Measurements from ENCODE around the gene DLGAP4. TPM values are rescaled to one million over a fixed set of nuclear protein-coding genes. Genes with fewer than 3 reads are reported as not detected.

DLGAP4 gene
- total RNA-seq, 1 donor from 2014 or later = 46.3 TPM

DNA sequence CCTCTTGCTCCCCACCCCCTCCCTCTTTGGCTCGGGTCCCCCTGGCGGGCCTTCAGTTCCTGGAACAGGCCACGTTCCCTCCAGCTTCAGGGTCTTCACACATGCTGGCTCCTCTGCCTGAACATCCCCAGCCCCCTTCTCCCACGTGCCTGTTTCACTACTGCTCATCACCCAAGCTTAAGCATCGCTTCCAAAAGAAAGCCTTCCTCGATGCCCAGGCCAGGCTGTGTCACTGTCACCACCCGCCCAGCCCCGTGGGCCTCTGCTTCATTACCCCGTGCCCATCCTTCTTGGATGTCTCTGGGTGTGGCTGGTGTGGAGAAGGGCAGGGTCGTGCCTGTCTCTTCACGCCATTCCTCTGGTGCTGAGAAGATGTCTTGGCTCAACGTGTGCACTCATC is 2.8 kb downstream of the DLGAP4 start:
- intact Hi-C loops (cut with micrococcal nuclease) = no loop called here

- intact Hi-C loops (cut with micrococcal nuclease) = no loop called here
Observed at GRCh38 chr20:36309643-36310042, 3.5 kb downstream of the DLGAP4 start.

- intact Hi-C loops (cut with micrococcal nuclease) = no loop called here
Observed at GRCh38 chr20:36310215-36310981, 4.3 kb downstream of the DLGAP4 start.

- intact Hi-C loops (cut with micrococcal nuclease) = no loop called here
Observed at GRCh38 chr20:36311141-36311853, 5.2 kb downstream of the DLGAP4 start.

- intact Hi-C loops (cut with micrococcal nuclease) = no loop called here
Observed at GRCh38 chr20:36311854-36312723, 6.0 kb downstream of the DLGAP4 start.

GRCh38 chr20:36312724-36313441 is 6.7 kb downstream of the DLGAP4 start:
- intact Hi-C loops (cut with micrococcal nuclease) = no loop called here

DNA sequence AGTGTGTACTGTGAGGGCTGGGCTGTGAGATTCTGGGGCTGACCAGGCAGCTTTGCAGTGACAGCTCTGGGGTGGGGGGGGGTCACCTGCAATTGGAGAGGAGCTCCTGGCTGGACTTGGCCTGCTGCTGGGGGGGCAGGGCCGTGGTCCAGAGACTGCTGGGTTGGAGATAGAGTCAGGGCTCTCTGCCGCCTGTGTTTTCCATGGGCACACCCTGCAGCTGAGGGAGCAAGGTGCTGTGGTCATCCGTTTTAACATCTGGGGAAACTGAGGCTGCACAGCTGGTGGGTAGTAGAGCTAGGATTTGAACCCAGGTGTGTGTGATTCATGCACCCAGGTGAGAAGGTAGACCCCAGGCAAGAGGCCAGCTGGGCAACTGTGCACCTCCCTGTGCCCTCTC is 7.3 kb downstream of the DLGAP4 start:
- intact Hi-C loops (cut with micrococcal nuclease) = no loop called here

DNA sequence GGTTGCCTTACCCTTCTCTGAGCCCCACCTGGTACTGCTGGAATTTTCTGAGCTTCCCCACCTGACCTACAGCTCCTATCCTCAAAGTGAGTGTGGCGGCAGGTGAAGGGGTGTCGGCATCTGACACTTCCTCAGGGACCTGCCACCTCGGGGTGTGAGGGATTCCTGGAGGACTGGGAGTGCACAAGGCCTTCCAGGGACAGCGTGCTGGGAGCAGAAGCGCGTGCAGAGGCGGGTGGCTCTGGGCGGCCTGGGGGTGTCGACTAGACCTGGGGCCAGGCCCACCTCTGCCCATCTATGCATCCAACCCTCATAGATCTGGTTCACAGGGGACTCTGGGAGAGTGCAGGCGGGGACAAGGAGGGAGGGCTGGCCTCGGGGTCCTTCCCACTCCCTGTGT is 7.8 kb downstream of the DLGAP4 start:
- intact Hi-C loops (cut with micrococcal nuclease) = no loop called here

- intact Hi-C loops (cut with micrococcal nuclease) = no loop called here
Observed at GRCh38 chr20:36314734-36315544, 8.8 kb downstream of the DLGAP4 start.

DNA sequence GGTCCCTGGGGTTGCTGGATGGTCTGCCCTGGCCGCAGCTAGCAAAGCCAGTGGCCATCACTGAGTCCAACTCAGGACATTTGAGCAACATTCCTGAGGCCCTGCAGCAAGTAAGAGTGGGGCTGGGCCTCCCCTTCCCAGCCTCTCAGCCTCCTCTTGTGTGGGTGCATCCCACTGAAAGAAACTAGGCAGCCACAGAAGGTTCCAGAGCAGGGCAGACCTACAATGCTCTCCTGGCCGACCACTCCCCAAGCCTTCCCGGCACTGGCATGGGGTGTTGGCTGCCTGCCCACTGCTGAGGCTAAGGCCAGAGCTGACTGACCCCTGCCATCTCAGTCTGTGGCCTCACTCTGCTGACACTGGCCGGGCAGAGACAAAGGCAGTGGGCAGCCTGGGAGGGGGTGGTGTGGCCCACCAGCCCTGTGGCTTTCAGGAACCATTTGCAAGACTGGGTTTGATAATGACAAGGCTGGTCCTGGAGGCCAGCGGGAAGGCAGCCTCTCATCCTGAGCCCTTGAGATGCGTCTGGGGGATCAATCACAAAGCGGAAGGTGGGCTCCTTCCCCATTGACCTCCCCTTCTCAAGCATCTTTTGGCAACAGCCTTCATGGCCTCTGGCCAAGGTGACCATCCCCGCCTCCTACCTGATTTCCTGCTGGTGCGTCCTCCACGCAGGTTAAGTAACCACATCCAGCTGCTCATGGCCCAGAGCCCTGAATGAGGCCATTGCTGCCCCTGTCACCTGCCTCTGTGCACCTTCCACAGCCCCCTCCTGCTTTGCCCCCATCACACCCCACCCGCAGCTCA is 9.6 kb downstream of the DLGAP4 start:
- intact Hi-C loops (cut with micrococcal nuclease) = no loop called here

DNA sequence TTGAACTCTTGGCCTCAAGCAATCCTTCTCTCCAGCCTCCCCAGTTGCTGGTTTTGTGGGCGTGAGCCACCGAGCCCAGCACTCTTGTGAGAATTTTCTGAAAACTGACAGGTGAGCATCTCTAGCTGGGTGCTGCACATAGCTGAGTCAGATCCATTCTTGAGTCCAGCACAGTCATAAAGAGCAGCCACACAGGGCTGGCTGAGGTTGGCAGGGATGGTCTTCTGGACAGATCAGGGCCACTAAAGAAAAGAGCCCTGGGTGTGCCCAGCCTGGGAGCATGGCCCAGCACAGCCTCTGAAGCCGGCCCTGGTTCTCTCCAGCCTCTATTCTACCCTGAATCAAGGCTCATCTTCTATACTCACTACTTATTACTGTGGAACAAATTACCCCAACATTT is 11.5 kb downstream of the DLGAP4 start:
- intact Hi-C loops (cut with micrococcal nuclease) = no loop called here

DNA sequence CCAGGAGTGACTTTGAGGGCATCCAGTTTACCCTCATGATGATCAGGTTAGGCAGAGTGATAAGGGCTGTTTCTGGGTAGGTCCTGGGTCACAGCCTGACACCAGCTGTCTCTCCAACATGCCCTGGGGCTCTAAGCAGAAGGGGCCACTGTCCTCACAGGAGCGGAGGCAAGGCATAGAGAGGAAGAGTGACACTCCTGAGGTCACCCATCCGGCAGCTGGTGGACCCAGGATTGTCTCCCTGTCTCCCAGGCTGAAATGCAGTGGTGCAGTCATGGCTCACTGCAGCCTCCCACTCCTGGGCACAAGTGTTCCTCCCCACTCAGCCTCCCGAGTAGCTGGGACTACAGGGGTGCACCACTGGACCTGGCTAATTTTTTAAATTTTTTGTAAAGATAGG is 12.0 kb downstream of the DLGAP4 start:
- intact Hi-C loops (cut with micrococcal nuclease) = no loop called here

- intact Hi-C loops (cut with micrococcal nuclease) = no loop called here
Observed at GRCh38 chr20:36319356-36320260, 13.5 kb downstream of the DLGAP4 start.

- intact Hi-C loops (cut with micrococcal nuclease) = no loop called here
Observed at GRCh38 chr20:36320261-36320897, 14.2 kb downstream of the DLGAP4 start.

- intact Hi-C loops (cut with micrococcal nuclease) = no loop called here
Observed at GRCh38 chr20:36320898-36321695, 15.0 kb downstream of the DLGAP4 start.

- intact Hi-C loops (cut with micrococcal nuclease) = no loop called here
Observed at GRCh38 chr20:36322131-36322530, 16.0 kb downstream of the DLGAP4 start.

GRCh38 chr20:36330091-36330490 is 24.0 kb downstream of the DLGAP4 start:
- intact Hi-C loops (cut with micrococcal nuclease) = no loop called here
